Epithelial cell of proximal tubule (primary cell): Measurements from ENCODE around the gene TMC8. TPM values are rescaled to one million over a fixed set of nuclear protein-coding genes. Genes with fewer than 3 reads are reported as not detected.
"Not testable (repeated sequence)": the region's sequence is repeated elsewhere in the genome, so short reads cannot be mapped to it uniquely, and the experiment has no call there.

Experiments used
- DNase-seq: peaks from one replicate; pipeline ENCODE4 v3.0.0-alpha.2; 2011; ENCODE audit warnings: low read depth
- H3K4me3 ChIP-seq: 2 replicates; pipeline ENCODE4 v1.5.1; 2011; ENCODE audit warnings: low read depth, mild to moderate bottlenecking, low read length
- CTCF ChIP-seq: conservative IDR thresholded peaks from 2 replicates; pipeline ENCODE4 v1.5.1; 2012; ENCODE audit warnings: low read depth, mild to moderate bottlenecking, low read length
- total RNA-seq: library from RNA; depleted of rRNA; stranded (reverse); fragments of >200 nt; gene quantifications from 2 replicates; pipeline ENCODE4 v1.2.3, GENCODE V29; 2015

TMC8 gene
- total RNA-seq, 1 donor from 2014 or later = 1.2 TPM

GRCh38 chr17:78113804-78114785 is 16.5 kb upstream of the TMC8 start:
- TF ChIP-seq CTCF = no peak
- no peak overlapping the region for H3K4me3 ChIP-seq
- DNase-seq = no peak

GRCh38 chr17:78114831-78115723 is 15.5 kb upstream of the TMC8 start:
- no peak overlapping the region for H3K4me3 ChIP-seq
- no peak for DNase-seq
- no peak for TF ChIP-seq CTCF

- not testable (repeated sequence) for DNase-seq, H3K4me3 ChIP-seq
Measured at GRCh38 chr17:78115803-78116202, 14.8 kb upstream of the TMC8 start.

- no peak for DNase-seq
- no peak for TF ChIP-seq CTCF
- H3K4me3 ChIP-seq = no peak overlapping the region
Measured at GRCh38 chr17:78116411-78116810, 14.2 kb upstream of the TMC8 start.

- peak; percentile 48 for TF ChIP-seq CTCF
- no peak overlapping the region for H3K4me3 ChIP-seq
- DNase-seq = no peak
Measured at GRCh38 chr17:78117027-78117981, 13.3 kb upstream of the TMC8 start.

GRCh38 chr17:78118801-78119241 is 11.8 kb upstream of the TMC8 start:
- H3K4me3 ChIP-seq = no peak overlapping the region
- DNase-seq = no peak
- no peak for TF ChIP-seq CTCF
